HCT116 (cell line): ENCODE data around the gene NCAPD3. TPM values are rescaled to one million over a fixed set of nuclear protein-coding genes. Genes with fewer than 3 reads are reported as not detected.

ENCODE experiments used
- ATAC-seq: fragments of 200-7000 bp; cut with Tn5 transposase; 2 replicates; pipeline ENCODE4 v1.9.1; 2020; ENCODE audit warnings: mild to moderate bottlenecking, moderate library complexity
- BruUV-seq: library from RNA; stranded (reverse); fragments of 400-500 nt; replicated peaks from 2 replicates; lab custom pipeline; 2021; lab: Mats Ljungman, UMichigan
- CTCF ChIA-PET: fragments of 300-600 bp; sonication (Branson Sonifier 250); formaldehyde crosslinking; loops from one replicate; lab custom pipeline; 2021; ENCODE audit warnings: antibody characterized with exemption; lab: Charles Lee
- POLR2A ChIA-PET: fragments of 300-600, 350-600 bp; sonication (Branson Sonifier 250); formaldehyde crosslinking; loops from one replicate; lab custom pipeline; 2021; ENCODE audit warnings: antibody characterized with exemption; lab: Charles Lee
- RAD21 ChIA-PET, 2 experiments: fragments of 300-600 bp; sonication (Branson Sonifier 250); formaldehyde crosslinking; loops; one replicate each; lab custom pipeline; 2023; ENCODE audit warnings: low total read pairs in 2 of 2; ENCODE audit not compliant: uncharacterized antibody in 2 of 2, unreplicated experiment in 2 of 2, low non-redundant PET in 1 of 2; lab: Charles Lee
- DNase-seq: peaks from one replicate; pipeline ENCODE4 v3.0.0-alpha.2; 2010; ENCODE audit warnings: low read depth, low spot score
- H2AFZ ChIP-seq: fragments of 200-600 bp; shearing (Covaris generic), sonication (generic); 2 replicates; pipeline ENCODE4 v1.6.1; 2017; ENCODE audit warnings: low read depth, mixed run types, mixed read lengths, antibody characterized with exemption, low read length; ENCODE audit not compliant: poor library complexity, severe bottlenecking
- H3K27ac ChIP-seq: 2 replicates; pipeline ENCODE4 v1.5.1; 2012; ENCODE audit warnings: low read depth, low read length
- H3K27me3 ChIP-seq: fragments of 200-600 bp; sonication (generic); 2 replicates; pipeline ENCODE4 v1.6.1; 2016; ENCODE audit warnings: mixed run types, low read length, mixed read lengths; ENCODE audit not compliant: insufficient read depth
- H3K36me3 ChIP-seq, 2 experiments: fragments of 200-500 bp in 1 of 2; fragments of 200-600 bp in 1 of 2; sonication (Bioruptor generic) in 1 of 2; sonication (generic) in 1 of 2; 2 replicates each; pipeline versions ENCODE4 v1.5.1 to v1.6.1; 2014 to 2016; ENCODE audit warnings: low read length in 2 of 2, inconsistent platforms in 1 of 2, mixed read lengths in 1 of 2, mixed run types in 1 of 2; ENCODE audit not compliant: insufficient read depth in 2 of 2, control insufficient read depth in 1 of 2
- H3K4me1 ChIP-seq, 2 experiments: fragments of 200-600 bp in 1 of 2; sonication (generic) in 1 of 2; 2 replicates each; pipeline versions ENCODE4 v1.5.1 to v1.6.1; 2012 to 2017; ENCODE audit warnings: low read length in 2 of 2, inconsistent platforms in 1 of 2, mild to moderate bottlenecking in 1 of 2, mixed read lengths in 1 of 2, mixed run types in 1 of 2, moderate library complexity in 1 of 2; ENCODE audit not compliant: insufficient read depth in 2 of 2, control insufficient read depth in 1 of 2
- H3K4me2 ChIP-seq: fragments of 200-600 bp; sonication (generic); 2 replicates; pipeline ENCODE4 v1.6.1; 2017; ENCODE audit warnings: mixed run types, low read length, mixed read lengths
- H3K4me3 ChIP-seq, 2 experiments: fragments of 200-600 bp in 1 of 2; sonication (generic) in 1 of 2; replicated peaks in 1 of 2; 2 replicates each; pipeline ENCODE4 v1.5.1; 2011 to 2016; ENCODE audit warnings: low read length in 2 of 2, control low read depth in 1 of 2, low read depth in 1 of 2, mild to moderate bottlenecking in 1 of 2, mixed read lengths in 1 of 2, mixed run types in 1 of 2
- H3K79me2 ChIP-seq: fragments of 200-600 bp; sonication (generic); 2 replicates; pipeline ENCODE4 v1.6.1; 2017; ENCODE audit warnings: mild to moderate bottlenecking, mixed run types, low read length, moderate library complexity, mixed read lengths; ENCODE audit not compliant: insufficient read depth
- H3K9ac ChIP-seq: fragments of 200-600 bp; sonication (generic); 2 replicates; pipeline ENCODE4 v1.6.1; 2016; ENCODE audit warnings: low read length, mixed read lengths
- H3K9me2 ChIP-seq: fragments of 200-600 bp; sonication (generic), shearing (Covaris generic); 2 replicates; pipeline ENCODE4 v1.6.1; 2017; ENCODE audit warnings: mixed run types, mild to moderate bottlenecking, moderate library complexity; ENCODE audit not compliant: insufficient read depth
- H3K9me3 ChIP-seq, 2 experiments: fragments of 200-500 bp in 1 of 2; fragments of 200-600 bp in 1 of 2; sonication (Bioruptor generic) in 1 of 2; sonication (generic) in 1 of 2; 2 replicates each; pipeline ENCODE4 v1.6.1; 2014 to 2017; ENCODE audit warnings: low read length in 2 of 2, mixed read lengths in 2 of 2, inconsistent platforms in 1 of 2, low read depth in 1 of 2, mild to moderate bottlenecking in 1 of 2, mixed run types in 1 of 2, moderate library complexity in 1 of 2; ENCODE audit not compliant: control insufficient read depth in 1 of 2, insufficient read depth in 1 of 2
- H4K20me1 ChIP-seq: fragments of 200-600 bp; sonication (generic), shearing (Covaris generic); 2 replicates; pipeline ENCODE4 v1.6.1; 2017; ENCODE audit warnings: mixed run types, mild to moderate bottlenecking, moderate library complexity; ENCODE audit not compliant: insufficient read depth
- CEBPB ChIP-seq: IDR thresholded peaks from 2 replicates; pipeline ENCODE4 v1.6.1; 2012; ENCODE audit warnings: low read depth
- CTCF ChIP-seq, 3 experiments: fragments of 200-600 bp in 1 of 3; sonication (generic) in 1 of 3; IDR thresholded peaks in 2 of 3; conservative IDR thresholded peaks in 1 of 3; 2 replicates each; pipeline ENCODE4 v1.5.1; 2012 to 2017; ENCODE audit warnings: low read depth in 2 of 3, low read length in 2 of 3, antibody characterized with exemption in 1 of 3, borderline replicate concordance in 1 of 3, control low read depth in 1 of 3, mild to moderate bottlenecking in 1 of 3, mixed read lengths in 1 of 3, mixed run types in 1 of 3, moderate library complexity in 1 of 3; ENCODE audit not compliant: insufficient read depth in 1 of 3
- ELF1 ChIP-seq: IDR thresholded peaks from 2 replicates; pipeline ENCODE4 v1.6.1; 2012; ENCODE audit warnings: low read depth, borderline replicate concordance
- MAX ChIP-seq: IDR thresholded peaks from 2 replicates; pipeline ENCODE4 v1.6.1; 2012
- POLR2A ChIP-seq: IDR thresholded peaks from 2 replicates; pipeline ENCODE4 v1.7.0; 2011; ENCODE audit warnings: borderline replicate concordance; ENCODE audit not compliant: insufficient read depth, insufficient read length; ENCODE audit errors: extremely low read depth
- RAD21 ChIP-seq: IDR thresholded peaks from 2 replicates; pipeline ENCODE4 v1.6.1; 2012; ENCODE audit warnings: low read depth, mild to moderate bottlenecking
- SRF ChIP-seq: IDR thresholded peaks from 2 replicates; pipeline ENCODE4 v1.6.1; 2012; ENCODE audit warnings: low read depth
- ZBTB33 ChIP-seq: IDR thresholded peaks from 2 replicates; pipeline ENCODE4 v1.6.1; 2011; ENCODE audit warnings: mild to moderate bottlenecking, low read length, moderate library complexity; ENCODE audit not compliant: insufficient replicate concordance; ENCODE audit errors: extremely low read depth
- ZNF274 ChIP-seq: fragments of 200-500 bp; sonication (Bioruptor generic); IDR thresholded peaks from 2 replicates; pipeline ENCODE4 v1.6.1; 2014; ENCODE audit warnings: mild to moderate bottlenecking, low read depth, low read length, inconsistent platforms
- intact Hi-C: fragments of 100-400 bp; cut with micrococcal nuclease; formaldehyde crosslinking; loops from 2 replicates; pipeline ENCODE4 v1.10.0; 2022
- total RNA-seq: library from RNA; stranded (reverse); gene quantifications from one replicate; pipeline ENCODE4 v1.2.1, GENCODE V29; 2021; ENCODE audit not compliant: unreplicated experiment

Gene NCAPD3
- total RNA-seq, 1 experiment from 2014 or later: 71.0 TPM

- Histone ChIP-seq H3K79me2 (no peaks in the 10 kb centered on the region), H3K9ac (no peak overlapping the region), H3K4me2 (no peak overlapping the region), H3K27me3 (peaks cover 13% of the 10 kb centered on the region), H3K4me3 (no peak overlapping the region), H3K36me3 (no peaks in the 10 kb centered on the region), H3K27ac (no peak overlapping the region), H2AFZ (no peak overlapping the region), H4K20me1 (no peaks in the 10 kb centered on the region), H3K4me1 (no peaks in the 10 kb centered on the region; a peak in 1 of 4 replicates), H3K9me2 (no peaks in the 10 kb centered on the region), H3K9me3 (no peaks in the 10 kb centered on the region)
- CTCF ChIA-PET: interaction anchor here (1.0 kb wide), 1 partner anchor 91 kb away, joined by 12 read pairs; no protein-coding TSS in a partner anchor
- DNase-seq (no peak), ATAC-seq (no peak)
- RAD21 ChIA-PET: no interaction called here
- intact Hi-C loops: no loop called here
- no peak for TF ChIP-seq MAX
- TF ChIP-seq SRF: no peak
- TF ChIP-seq CEBPB: no peak
- TF ChIP-seq ELF1: no peak
- TF ChIP-seq ZNF274: no peak
- no peak for TF ChIP-seq CTCF (IDR thresholded peaks at IDR 0.05 in 2 of 3, conservative IDR thresholded peaks at IDR 0.05 in 1 of 3; ENCODE audit: borderline replicate concordance in 1 of 3, insufficient read depth in 1 of 3, low read depth in 2 of 3, low read length in 2 of 3)
- TF ChIP-seq POLR2A: no peak
- TF ChIP-seq ZBTB33: no peak
- TF ChIP-seq RAD21: no peak
- BruUV-seq: no TSS peak
- POLR2A ChIA-PET: no interaction called here
These were observed 82.7 kb downstream of the NCAPD3 start for GRCh38 chr11:134140961-134141490.
